ENCODE results near the gene RNF166.

Gene RNF166

GRCh38 chr16:88706965-88707826, 988 bp upstream of the RNF166 start:
- no peak for DNase-seq (ENCODE audit: low spot score)

DNA sequence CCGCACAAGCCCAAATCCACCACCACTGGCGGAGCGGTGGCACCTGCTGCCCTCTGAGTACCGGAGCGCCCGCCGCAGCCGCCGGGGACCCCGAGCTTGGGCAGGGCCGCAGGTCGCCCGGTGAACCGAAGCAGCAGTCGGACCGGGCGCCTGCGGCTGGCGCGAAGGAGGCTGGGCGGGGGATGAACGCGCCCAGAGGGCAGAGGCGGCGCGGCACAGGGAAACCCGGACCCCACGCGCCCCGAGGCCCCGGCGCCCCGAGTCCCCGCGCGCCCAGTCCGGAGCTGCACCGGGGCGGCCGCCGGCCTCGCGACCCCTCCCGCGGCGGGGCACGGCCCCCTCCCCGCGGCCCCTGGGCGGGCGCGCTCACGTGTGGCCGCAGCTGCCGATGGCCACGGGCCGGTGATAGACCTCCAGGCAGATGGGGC, 393 bp downstream of the RNF166 start:
- no peak for DNase-seq (ENCODE audit: low spot score)

GRCh38 chr16:88705076-88705684, 1.0 kb downstream of the RNF166 start:
- DNase-seq (ENCODE audit: low spot score) = no peak

DNA sequence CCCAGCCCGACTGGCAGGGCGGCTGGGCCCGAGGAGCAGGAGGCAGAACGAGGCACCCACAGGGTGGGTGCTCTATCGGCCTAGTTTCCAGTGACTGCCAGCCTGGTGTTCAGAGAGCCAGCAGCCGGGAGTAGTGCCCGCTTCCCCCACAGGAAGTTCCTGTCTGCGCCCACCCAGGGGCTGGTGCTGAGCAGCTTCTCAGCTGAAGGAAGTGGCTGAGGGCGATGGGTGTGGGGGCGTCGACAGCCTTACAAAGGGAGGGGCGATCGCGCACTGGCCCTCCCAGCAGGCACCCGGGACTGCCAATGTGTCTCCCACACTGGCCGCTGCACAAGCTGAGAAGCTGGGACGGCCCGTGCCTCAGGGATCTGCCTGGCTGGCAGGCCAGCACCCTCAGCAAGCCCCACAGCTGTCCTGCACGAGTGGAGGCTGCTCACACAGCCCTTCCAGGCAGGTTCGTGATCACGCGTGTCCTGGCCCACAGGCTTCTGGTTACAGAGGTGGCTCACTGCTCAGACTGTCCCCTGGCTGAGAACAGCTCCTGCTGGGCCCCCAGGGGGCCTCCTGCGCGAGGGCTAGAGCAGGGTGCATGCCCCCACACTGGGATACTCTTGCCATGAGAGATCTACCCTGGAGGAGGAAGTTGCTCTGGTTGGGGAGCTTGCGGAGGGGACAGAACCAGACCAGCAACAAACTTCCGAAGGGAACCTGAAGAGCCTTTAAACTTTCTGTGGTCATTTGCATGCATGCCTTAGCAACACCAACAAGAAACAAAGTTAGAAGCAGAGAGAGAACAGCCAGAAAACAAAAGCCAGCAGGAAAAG, 2.5 kb downstream of the RNF166 start:
- peak; percentile 77 for DNase-seq (ENCODE audit: low spot score)

DNA sequence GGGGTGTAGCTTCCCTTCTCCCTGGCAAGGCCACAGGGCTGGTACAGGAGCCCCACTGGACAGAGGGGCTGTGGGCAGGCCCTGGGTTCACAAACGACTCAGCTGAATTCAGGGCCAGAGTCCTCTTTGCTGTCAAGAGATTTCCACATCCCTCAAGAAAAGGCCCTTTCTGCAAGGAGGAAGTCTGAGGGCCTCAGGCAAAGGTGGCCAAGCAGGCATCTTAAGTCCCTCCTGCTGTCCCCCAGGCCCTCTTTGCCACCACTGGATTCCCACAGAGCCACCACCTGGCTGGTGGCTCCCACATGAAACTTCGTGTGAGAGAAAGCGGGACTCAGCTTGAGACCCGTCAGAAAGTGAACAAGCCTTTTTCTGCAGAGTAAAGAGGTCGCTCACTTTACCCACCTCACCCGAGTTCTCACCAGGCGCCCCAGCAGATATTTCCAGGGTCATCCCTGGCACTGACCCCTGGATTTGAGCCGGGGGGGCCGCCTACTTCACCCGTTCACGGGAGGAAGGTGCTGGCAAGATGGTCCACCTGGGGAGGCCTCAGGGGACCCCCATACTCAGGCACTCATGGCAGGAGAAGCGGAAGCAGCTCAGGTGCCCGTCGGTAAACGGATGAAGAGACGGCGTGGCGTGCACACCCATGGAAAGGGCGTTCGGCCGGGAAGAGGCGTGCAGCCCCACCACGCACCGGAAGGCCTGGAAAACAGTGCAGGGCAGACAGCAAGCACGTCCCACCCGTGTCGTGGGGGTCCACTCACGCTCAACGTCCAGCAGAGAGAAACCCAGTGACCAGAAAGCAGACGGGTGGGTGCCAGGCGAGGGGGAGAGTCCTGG, 3.6 kb downstream of the RNF166 start:
- no peak for DNase-seq (ENCODE audit: low spot score)

DNA sequence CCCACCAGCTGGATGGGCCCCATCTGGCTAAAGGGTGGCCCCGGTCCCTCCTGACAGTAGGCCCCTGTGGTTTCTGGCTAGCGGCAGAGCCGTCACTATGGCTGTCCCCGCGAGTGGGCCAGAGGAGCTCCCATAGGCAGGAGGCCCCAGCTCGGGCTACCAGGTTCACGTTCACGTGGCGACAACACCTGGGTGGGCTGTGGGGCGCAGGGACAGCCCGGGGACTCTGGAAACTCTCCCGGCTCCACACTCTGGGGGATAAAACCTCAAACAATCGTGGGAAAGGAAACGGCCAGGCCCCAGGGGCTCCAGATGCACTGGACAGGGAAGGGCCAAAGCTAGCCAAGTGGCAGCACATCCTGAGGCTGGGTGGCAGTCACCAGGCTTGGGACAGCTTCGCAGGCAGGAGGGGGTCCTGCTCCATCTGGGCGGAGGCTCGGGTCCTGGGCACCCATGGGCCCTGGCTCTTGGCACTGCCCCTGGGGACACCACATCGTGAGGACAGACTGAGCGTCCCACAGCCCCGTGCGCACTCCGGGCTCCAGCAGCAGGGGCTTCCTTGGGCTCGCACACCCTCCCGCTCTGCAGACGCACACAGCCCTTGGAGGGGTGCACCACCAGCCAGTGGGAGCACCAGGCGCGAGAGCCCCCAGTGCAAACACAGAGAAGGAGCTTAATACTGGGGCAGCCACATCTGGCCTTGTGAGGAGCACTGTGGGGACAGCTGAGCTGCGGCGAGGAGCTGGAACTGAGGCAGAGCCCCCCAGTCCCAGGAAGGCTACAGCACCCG, 4.4 kb downstream of the RNF166 start:
- DNase-seq (ENCODE audit: low spot score) = no peak

GRCh38 chr16:88700636-88701482, 5.3 kb downstream of the RNF166 start:
- peak; percentile 96 for DNase-seq (ENCODE audit: low spot score)

DNA sequence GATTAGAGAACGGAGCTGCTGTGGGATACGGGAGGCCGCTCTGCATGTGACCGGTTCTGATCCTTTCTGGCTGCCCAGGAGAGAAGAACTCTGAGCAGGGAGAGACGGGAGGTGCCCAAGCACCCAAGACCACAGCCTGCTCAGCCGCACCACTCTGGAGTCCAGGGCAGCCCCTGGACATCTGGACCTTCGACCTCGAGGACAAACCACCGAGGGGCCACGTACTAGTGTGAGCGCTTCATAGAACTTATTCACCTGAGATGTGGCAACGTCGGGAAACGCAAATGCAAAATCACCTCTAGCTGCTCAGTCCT, 5.9 kb downstream of the RNF166 start:
- no peak for DNase-seq (ENCODE audit: low spot score)

DNA sequence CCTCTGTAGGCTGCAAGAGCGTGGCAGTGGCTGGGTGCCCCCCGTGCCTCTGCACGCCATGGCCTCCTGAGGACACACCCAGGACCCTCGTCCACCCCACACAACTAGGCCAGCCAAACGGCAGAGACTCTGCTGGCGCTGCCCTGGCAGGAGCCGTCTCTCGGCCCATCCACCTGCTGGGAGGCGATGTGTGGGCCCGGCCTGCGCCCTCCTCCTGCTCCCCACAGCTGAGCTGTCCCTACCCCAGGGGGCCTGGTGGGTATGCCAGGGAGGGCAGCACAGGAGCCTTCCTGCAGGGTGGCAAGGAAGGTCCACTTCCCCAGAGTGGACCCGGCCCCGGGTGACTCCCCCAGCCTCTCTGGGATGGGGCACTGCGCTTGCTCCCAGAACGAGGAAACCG, 7.0 kb downstream of the RNF166 start:
- no peak for DNase-seq (ENCODE audit: low spot score)

- no peak for DNase-seq (ENCODE audit: low spot score)
Observed at GRCh38 chr16:88698646-88699045, 7.6 kb downstream of the RNF166 start.

DNA sequence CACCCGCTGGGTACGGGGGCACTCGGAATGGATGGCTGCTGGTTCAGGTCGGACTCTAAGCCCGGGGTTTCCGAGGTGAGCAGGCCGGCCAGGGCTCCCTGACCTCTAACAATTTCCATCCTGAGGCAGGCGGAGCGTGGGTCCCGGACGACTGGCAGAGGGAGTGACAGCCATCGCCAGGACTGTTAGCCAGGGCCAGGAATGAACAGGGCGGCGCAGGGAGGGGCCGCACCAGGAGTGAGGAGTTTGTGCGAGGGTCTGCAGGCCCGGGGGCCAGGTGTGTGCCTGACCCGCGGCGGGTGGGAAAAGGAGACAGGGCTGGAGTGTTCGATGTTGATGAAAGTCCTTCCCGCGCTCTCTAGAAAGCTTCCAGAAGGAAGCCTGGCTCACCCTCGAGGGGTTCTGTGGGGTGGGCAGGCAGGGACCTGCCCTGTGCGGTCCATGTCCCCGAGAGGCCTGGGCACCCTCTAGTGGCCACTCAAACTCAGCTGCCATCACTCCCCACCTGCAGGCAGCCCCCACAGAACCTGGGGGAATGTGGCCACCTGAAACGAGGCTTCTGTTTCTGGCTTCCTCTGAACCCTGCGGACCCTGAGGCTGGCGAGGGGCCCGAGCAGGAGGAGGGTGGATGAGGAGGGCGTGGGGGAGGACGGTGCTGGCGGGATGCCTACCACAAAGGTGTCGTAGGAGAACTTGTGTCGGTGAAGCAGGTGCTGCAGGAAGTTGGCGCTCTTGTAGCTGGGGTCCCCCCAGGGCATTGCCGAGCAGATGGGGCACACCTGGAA, 8.2 kb downstream of the RNF166 start:
- DNase-seq (ENCODE audit: low spot score) = no peak

DNA sequence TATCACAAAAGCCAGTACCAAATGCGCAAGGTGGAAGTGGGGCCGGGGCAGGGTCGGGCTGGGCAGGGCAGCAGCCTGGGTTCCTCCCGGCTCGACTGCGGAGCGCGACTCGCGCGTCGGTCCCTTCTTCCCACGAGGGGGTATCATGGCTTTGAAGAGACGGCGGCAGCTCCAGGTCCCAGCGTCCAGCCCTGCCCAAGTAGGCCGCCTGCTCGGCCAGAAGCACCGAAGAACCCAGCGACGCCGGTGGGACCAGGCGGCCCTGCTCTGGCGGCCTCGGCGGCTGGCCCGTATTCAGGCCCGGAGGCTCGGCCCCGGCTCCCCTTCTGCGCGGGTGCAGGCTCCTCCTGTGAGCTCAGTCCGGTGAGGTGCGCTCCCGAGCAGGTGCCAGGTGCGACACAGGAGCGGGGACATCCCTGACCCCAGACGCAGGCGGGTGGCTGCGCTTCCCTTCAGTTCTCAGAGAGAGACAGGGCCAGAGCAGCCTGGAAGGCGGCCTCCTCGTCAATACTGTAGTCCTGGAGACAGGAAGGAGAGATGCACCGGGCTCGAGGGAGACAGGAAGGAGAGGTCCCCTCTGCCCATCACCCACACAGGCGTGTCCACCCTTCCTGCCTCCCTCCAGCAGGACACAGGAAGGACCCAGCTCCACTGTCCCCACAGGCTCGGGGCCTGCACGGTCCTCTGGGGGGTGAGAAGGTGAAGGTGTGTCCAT, 8.9 kb downstream of the RNF166 start:
- no peak for DNase-seq (ENCODE audit: low spot score)

GRCh38 chr16:88696441-88696840, 9.8 kb downstream of the RNF166 start:
- no peak for DNase-seq (ENCODE audit: low spot score)

- no peak for DNase-seq (ENCODE audit: low spot score)
Observed at GRCh38 chr16:88695753-88696152, 10.5 kb downstream of the RNF166 start.

DNA sequence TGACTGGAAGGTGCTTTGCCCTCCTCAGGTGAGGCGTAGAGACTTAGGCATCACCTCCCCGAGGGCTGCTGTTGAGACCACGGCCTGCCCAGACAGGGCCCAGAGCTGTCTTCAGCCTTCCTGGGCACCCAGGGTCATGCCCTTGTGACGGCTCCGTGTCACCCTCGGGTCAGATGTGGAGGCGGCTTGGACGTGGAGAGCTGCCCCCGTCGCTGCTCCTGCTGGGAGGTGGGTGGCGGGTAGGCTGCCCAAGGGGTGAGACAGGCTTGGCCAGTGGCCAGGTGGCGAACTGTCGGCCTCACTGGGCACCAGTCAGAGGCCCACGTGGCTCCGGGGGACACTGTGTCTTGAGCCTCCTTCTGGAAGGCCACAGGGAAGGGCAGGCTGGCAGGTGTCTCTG, 11.0 kb downstream of the RNF166 start:
- no peak for DNase-seq (ENCODE audit: low spot score)

DNA sequence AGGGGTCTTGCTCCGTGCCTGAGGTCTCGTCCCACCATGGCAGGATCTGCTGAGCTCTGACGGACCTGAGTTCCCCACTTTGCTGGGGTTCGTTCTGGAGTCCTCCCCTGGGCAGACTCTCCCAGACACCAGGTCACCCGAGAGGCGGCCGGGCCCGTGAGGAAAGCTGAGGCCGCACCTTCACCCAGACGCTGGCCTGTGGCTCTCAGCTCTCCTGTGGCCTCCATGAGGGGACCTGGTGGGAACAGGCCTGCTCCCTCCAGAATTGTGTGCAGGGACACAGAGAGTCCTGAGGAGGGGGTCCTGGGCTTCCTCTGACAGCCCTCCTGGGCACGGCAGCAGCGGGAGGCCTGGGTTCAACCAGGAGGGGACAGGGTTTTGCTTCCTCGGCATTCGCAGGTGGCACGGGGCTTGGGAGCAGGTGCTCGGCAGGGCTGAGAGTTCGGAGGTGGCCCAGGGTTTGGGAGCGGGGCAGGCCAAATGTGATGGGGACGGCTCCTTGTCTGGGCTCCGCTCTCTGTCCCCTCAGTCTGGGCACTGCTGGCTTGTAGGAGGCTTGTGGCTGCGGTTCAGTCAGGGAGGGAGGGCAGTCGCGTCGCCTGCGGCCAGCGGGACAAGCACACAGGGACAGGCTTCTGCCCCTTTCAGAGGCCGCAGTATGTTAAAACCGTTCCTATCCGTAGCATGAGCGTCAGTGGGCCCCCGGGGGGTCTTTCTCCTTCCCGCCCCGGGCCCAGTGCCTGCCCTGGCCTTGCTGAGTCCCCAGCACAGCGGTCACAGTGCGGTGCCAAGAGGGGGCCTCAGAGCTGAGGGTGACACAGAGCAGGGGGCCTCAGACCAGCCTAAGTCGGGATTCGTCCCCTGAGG, 11.8 kb downstream of the RNF166 start:
- DNase-seq (ENCODE audit: low spot score) = no peak

GRCh38 chr16:88693420-88694177, 12.6 kb downstream of the RNF166 start:
- no peak for DNase-seq (ENCODE audit: low spot score)

Data from activated CD4-positive, alpha-beta T cell treated with anti-CD3 and anti-CD28 coated beads, Interleukin-2, Interleukin-4, amounts not matched to agents 100 ng/mL and 50 ng/mL, durations not matched to agents 16 hours and 8 hours (primary cell).